GM21723 (cell line): Measurements from ENCODE around the gene FXR1.
A peak's percentile ranks its signal among the peaks of the same experiment; 100 is the strongest.
"Not testable (repeated sequence)": the region's sequence is repeated elsewhere in the genome, so short reads cannot be mapped to it uniquely, and the experiment has no call there.

Source experiments
- ATAC-seq: cut with Tn5 transposase; IDR thresholded peaks from one replicate; pipeline ENCODE4 v1.9.1; 2021; ENCODE audit warnings: mild to moderate bottlenecking, moderate library complexity; ENCODE audit not compliant: unreplicated experiment

The FXR1 gene

GRCh38 chr3:180932819-180933218 lies 20.3 kb downstream of the FXR1 start:
- ATAC-seq, result no peak

- no peak for ATAC-seq
Observed at GRCh38 chr3:180934638-180935037, 22.2 kb downstream of the FXR1 start.

GRCh38 chr3:180940826-180941225 lies 28.4 kb downstream of the FXR1 start:
- ATAC-seq, result no peak

GRCh38 chr3:180947761-180948390 lies 35.4 kb downstream of the FXR1 start:
- peak; percentile 83 for ATAC-seq

DNA sequence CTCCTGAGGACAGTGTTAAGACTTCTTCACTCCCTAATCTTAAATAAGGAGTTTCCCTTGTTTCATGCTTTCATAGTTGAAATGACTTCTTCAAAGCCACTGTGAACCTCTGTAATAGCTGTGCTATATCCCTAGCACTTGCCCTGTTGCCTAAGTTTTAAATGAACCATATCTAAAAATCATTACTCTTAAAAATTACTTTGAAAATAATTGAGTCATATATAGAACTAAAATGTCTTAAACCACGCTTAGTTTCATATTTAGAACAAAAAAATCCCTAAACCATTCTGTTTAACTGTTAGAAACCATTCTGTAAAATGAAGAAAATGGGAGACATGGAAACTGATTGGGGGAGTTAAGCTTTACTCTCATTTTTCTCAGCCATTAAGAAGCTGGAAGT lies 47.2 kb downstream of the FXR1 start:
- ATAC-seq, result peak; percentile 51

GRCh38 chr3:180961087-180961486 lies 48.6 kb downstream of the FXR1 start:
- ATAC-seq, result no peak

DNA sequence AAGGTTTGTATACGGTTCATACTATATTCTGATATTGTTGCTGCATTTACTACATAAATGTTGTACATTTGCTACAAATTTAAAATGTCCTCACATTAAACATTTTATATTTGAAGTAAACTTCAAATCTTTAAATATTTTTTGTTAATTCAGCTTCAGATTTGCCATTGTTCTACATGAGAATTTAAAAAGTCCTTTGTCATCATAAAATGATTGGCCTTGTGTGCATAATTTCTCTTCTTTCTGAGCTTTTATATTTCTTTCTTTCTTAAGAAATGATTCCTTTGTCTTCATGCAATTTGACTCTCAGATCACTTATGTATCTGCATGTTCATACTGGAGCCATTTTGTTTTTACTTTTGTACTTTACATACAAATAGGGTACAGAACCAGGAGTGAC lies 49.1 kb downstream of the FXR1 start:
- ATAC-seq, result no peak

DNA sequence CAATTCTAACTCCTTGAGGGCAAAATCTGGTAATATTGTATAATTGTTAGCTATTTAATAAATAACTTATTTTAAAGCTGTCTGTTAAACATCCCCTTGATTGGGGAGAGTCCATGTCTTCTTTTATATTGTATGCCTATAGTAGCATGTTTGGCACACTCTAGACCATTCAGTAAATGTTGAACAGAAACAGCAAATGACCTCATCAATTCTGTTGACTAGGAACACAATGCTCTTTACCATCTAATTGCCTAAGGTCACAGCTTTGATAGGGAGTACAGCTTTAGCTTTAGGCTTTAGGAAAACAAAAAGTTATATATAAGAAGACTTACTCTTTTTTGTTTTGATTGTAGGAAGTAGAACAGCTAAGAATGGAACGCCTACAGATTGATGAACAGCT lies 50.1 kb downstream of the FXR1 start:
- no peak for ATAC-seq

DNA sequence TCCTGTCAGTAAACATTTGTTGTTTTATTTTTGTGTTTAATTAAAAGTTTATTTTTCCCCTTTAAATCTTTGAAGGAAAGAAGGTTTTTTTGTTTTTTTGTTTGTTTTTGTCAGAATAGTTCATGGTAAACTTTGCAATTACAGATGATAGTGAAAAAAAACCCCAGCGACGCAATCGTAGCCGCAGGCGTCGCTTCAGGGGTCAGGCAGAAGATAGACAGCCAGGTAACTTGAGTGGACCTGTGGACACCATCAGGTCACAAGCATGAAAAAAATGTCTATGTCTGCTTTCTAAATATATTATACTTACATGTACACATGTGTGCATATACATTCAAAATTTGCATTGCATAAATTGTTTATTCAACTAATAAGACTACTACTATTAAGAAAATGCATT lies 58.5 kb downstream of the FXR1 start:
- ATAC-seq, result no peak

DNA sequence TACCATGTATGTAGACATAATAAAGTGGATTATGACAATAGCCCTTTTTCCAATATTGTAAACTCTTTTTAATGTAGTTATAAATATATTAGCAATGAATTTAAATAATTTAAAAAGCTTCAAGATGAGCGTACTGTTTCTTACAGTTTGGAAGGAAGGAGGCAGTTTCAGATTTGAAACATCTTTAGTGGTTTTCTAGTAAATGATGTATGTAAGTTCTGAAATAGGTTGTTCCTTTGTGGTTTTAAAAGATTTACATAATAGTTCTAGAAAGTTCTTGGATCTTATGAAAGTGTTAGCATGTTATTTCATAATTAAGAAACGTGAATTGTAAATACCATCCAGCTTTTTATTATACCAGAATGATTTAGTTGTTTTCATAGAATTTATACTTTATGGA lies 61.1 kb downstream of the FXR1 start:
- ATAC-seq, result peak; percentile 49

- no peak for ATAC-seq
Observed at GRCh38 chr3:180974286-180974685, 61.8 kb downstream of the FXR1 start.

DNA sequence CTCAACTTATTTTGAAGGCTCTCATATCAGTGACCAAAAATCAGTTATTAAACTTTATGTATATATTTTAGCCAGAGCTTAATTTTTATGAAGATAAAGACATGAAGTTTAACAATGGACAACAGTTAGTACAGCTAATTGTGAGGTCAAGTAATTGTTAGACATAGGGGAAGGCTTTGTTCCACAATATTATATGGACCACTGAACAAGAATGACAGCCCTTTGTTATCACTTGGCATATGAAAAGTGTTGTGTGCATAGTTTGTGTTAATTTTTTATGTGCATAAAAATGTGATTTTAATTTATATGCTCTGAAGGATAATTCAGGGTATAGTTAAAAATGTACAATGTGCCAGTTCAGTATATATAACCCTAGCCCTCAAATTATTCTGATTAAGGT lies 65.0 kb downstream of the FXR1 start:
- no peak for ATAC-seq

DNA sequence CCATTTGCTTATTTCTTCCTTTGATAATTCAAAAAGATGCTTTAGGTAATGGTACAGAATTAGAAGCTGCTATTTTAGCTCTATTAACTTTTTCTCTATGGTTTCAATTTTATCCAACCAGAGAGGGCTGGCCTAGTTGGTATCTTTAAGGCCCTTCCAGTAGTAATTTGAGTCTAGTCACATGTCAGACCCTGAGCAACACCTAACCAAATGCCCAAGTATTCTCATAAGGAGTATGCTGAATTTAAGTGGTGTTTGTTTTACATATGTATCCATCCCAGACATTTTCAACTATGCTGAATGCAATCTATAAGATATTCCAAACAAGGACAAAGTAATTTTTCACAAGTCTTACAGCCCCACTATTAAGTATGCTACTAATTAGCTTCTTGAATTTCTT lies 67.5 kb downstream of the FXR1 start:
- no peak for ATAC-seq

GRCh38 chr3:180980611-180981010 lies 68.1 kb downstream of the FXR1 start:
- no peak for ATAC-seq

GRCh38 chr3:180981912-180982311 lies 69.4 kb downstream of the FXR1 start:
- ATAC-seq, result no peak

- no peak for ATAC-seq
Observed at GRCh38 chr3:180983136-180983535, 70.7 kb downstream of the FXR1 start.

- not testable (repeated sequence) for ATAC-seq
Observed at GRCh38 chr3:180986366-180986765, 73.9 kb downstream of the FXR1 start.

DNA sequence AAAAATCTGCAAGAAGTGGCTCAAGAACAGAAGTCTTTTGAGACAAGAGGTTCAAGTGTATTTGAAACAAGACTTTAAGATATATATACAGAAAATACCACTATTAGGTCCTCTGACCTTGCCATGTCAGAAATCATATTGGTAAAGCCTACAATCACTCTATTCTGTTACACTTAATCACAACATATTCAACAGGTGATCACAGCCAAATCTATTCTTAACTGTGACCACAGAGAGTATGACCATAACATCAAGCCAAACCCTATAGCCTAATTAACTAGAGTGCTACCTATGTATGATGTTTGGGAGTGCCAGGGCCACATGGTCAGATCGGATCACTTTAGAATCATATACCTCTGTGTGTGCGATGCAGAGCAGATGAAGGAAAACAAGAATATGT lies 74.9 kb downstream of the FXR1 start:
- no peak for ATAC-seq

GRCh38 chr3:180989291-180990163 lies 77.1 kb downstream of the FXR1 start, which contains the start of gene DNAJC19:
Gene DNAJC19 (minus strand): TSS chr3:180989736. CDS start chr3:180989602, 134 bp downstream.
- peak; percentile 98 for ATAC-seq

- no peak for ATAC-seq
Observed at GRCh38 chr3:180990505-180990904, 78.0 kb downstream of the FXR1 start.

DNA sequence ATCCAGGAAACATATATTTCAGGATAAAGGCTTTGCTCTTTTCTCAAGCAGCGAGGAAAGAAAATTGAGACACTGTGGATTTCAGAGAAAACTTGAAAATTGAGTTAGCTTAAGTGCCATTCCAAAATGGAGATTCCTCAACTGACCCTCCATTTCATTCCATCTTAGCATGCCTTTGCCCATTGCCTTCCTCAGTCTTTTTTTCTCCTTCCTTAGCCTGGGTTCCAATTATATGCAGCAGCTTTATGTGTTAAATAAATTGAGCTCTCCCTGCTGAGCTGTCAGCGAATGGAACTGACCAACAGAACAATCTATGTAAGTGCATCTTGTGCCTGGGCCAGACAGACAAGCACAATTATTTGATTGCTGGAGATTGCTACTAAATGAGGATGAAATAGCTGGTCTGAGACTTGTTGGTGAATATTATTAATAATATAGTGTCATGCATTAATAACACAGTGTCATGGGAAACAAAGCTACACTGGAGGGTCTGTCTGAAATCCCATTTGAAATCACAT lies 84.0 kb downstream of the FXR1 start:
- ATAC-seq, result no peak

- ATAC-seq, result not testable (repeated sequence)
Observed at GRCh38 chr3:181002331-181002730, 89.9 kb downstream of the FXR1 start.
